Liver (tissue), 9 donors: ENCODE results near the gene WDFY3. TPM values are rescaled to one million over a fixed set of nuclear protein-coding genes. Genes with fewer than 3 reads are reported as not detected.

Source experiments
- DNase-seq: peaks from one replicate; pipeline ENCODE4 v3.0.0-alpha.2; 2017; ENCODE audit warnings: low spot score
- H3K27ac ChIP-seq, 2 donors: one replicate each; pipeline ENCODE4 v1.7.0; 2013; ENCODE audit warnings: inconsistent platforms in 2 of 2, low read length in 2 of 2, control low read depth in 1 of 2, low read depth in 1 of 2, mild to moderate bottlenecking in 1 of 2
- H3K27me3 ChIP-seq, 4 donors: one replicate each; pipeline versions ENCODE4 v1.6.1 to v1.7.0; 2013; ENCODE audit warnings: low read length in 3 of 4, inconsistent platforms in 1 of 4, mild to moderate bottlenecking in 1 of 4, moderate library complexity in 1 of 4; ENCODE audit not compliant: control insufficient read depth in 4 of 4, insufficient read depth in 4 of 4
- H3K36me3 ChIP-seq, 4 donors: one replicate each; pipeline versions ENCODE4 v1.6.1 to v1.7.0; 2013; ENCODE audit warnings: low read length in 3 of 4, mild to moderate bottlenecking in 3 of 4, low read depth in 1 of 4, moderate library complexity in 1 of 4; ENCODE audit not compliant: control insufficient read depth in 4 of 4, insufficient read depth in 3 of 4
- H3K4me1 ChIP-seq, 4 donors: one replicate each; pipeline versions ENCODE4 v1.6.1 to v1.7.0; 2013; ENCODE audit warnings: low read length in 3 of 4, mild to moderate bottlenecking in 3 of 4, moderate library complexity in 1 of 4; ENCODE audit not compliant: control insufficient read depth in 4 of 4, insufficient read depth in 4 of 4
- H3K4me3 ChIP-seq, 3 donors: one replicate each; pipeline versions ENCODE4 v1.6.1 to v1.7.0; 2013; ENCODE audit warnings: low read length in 3 of 3, control low read depth in 1 of 3, low read depth in 1 of 3, mild to moderate bottlenecking in 1 of 3
- H3K9ac ChIP-seq, 2 donors: one replicate each; pipeline ENCODE4 v1.7.0; 2013; ENCODE audit warnings: low read length in 2 of 2, mild to moderate bottlenecking in 2 of 2, moderate library complexity in 2 of 2, control low read depth in 1 of 2, low read depth in 1 of 2
- H3K9me3 ChIP-seq, 4 donors: one replicate each; pipeline versions ENCODE4 v1.6.1 to v1.7.0; 2013; ENCODE audit warnings: low read length in 3 of 4; ENCODE audit not compliant: control insufficient read depth in 4 of 4
- ATF3 ChIP-seq: IDR thresholded peaks from 2 replicates; pipeline ENCODE4 v1.6.1; 2016; ENCODE audit warnings: antibody characterized with exemption
- CTCF ChIP-seq: fragments of 150-350 bp; IDR thresholded peaks from 2 replicates; pipeline ENCODE4 v1.5.1; 2017; ENCODE audit warnings: improper control_type of control experiment, low read depth, low read length; ENCODE audit not compliant: missing input control
- EGR1 ChIP-seq, 2 donors: IDR thresholded peaks; 2 replicates each; pipeline ENCODE4 v1.6.1; 2016 to 2018; ENCODE audit warnings: antibody characterized with exemption in 2 of 2, low read depth in 2 of 2
- FOXA1 ChIP-seq: IDR thresholded peaks from 2 replicates; pipeline ENCODE4 v1.6.1; 2016; ENCODE audit warnings: antibody characterized with exemption
- FOXA2 ChIP-seq: IDR thresholded peaks from 2 replicates; pipeline ENCODE4 v1.6.1; 2016; ENCODE audit warnings: antibody characterized with exemption
- GABPA ChIP-seq, 2 donors: IDR thresholded peaks in 1 of 2; conservative IDR thresholded peaks in 1 of 2; 2 replicates each; pipeline ENCODE4 v1.6.1; 2016; ENCODE audit warnings: antibody characterized with exemption in 2 of 2, mild to moderate bottlenecking in 1 of 2, moderate library complexity in 1 of 2
- HNF4G ChIP-seq: IDR thresholded peaks from 2 replicates; pipeline ENCODE4 v1.6.1; 2016; ENCODE audit warnings: antibody characterized with exemption
- NR2F2 ChIP-seq: IDR thresholded peaks from 2 replicates; pipeline ENCODE4 v1.6.1; 2016; ENCODE audit warnings: antibody characterized with exemption
- RAD21 ChIP-seq, 2 donors: IDR thresholded peaks; 2 replicates each; pipeline ENCODE4 v1.6.1; 2016; ENCODE audit warnings: antibody characterized with exemption in 2 of 2, mild to moderate bottlenecking in 2 of 2
- REST ChIP-seq: IDR thresholded peaks from 2 replicates; pipeline ENCODE4 v1.6.1; 2016; ENCODE audit warnings: antibody characterized with exemption, mild to moderate bottlenecking
- RXRA ChIP-seq, 2 donors: IDR thresholded peaks; 2 replicates each; pipeline ENCODE4 v1.6.1; 2017 to 2018; ENCODE audit warnings: antibody characterized with exemption in 2 of 2, mild to moderate bottlenecking in 1 of 2
- SP1 ChIP-seq: IDR thresholded peaks from 2 replicates; pipeline ENCODE4 v1.6.1; 2018; ENCODE audit warnings: antibody characterized with exemption, mild to moderate bottlenecking
- TAF1 ChIP-seq: conservative IDR thresholded peaks from 2 replicates; pipeline ENCODE4 v1.6.1; 2016; ENCODE audit warnings: antibody characterized with exemption, mild to moderate bottlenecking
- YY1 ChIP-seq: IDR thresholded peaks from 2 replicates; pipeline ENCODE4 v1.6.1; 2016; ENCODE audit warnings: antibody characterized with exemption, mild to moderate bottlenecking
- ZBTB33 ChIP-seq: IDR thresholded peaks from 2 replicates; pipeline ENCODE4 v1.6.1; 2016; ENCODE audit warnings: antibody characterized with exemption
- WGBS: extraction: QIAGEN DNeasy Blood & Tissue Kit; methylation state at CpG from one replicate; pipeline ENCODE4 v1.1.7; 2013; 5-methylcytosine and 5-hydroxymethylcytosine counted together
- polyA plus RNA-seq, 2 donors: library from polyadenylated mRNA; stranded (reverse) in 1 of 2; unstranded in 1 of 2; fragments of 200-250 nt in 1 of 2; fragments of >200 nt in 1 of 2; fragmentation: Nextera tagmentation in 1 of 2; extraction: Ambion mirVana in 1 of 2; gene quantifications; one replicate each; pipeline versions ENCODE4 v1.2.1 to v1.2.3, GENCODE V29; 2013 to 2015
- total RNA-seq, 2 donors: library from RNA; depleted of rRNA; stranded (reverse); fragments of >200 nt; gene quantifications; one replicate each; pipeline ENCODE4 v1.2.3, GENCODE V29; 2014
- donor health status: healthy.
- donor health status: healthy.
- donor health status: healthy.
- donor health status: healthy.
- donor health status: healthy.

The WDFY3 gene
- total and polyA plus RNA-seq, 4 donors = 3.2 to 50.5 (median 19.2) TPM

- WGBS = 68% methylated on average over 7 of the region's 7 CpGs
Measured at GRCh38 chr4:84753321-84753972, 213.0 kb downstream of the WDFY3 start.

GRCh38 chr4:84751707-84752106 lies 214.8 kb downstream of the WDFY3 start:
- Histone ChIP-seq H3K9me3 (no peaks in the 10 kb centered on the region), H3K27ac (no peak overlapping the region), H3K9ac (no peak overlapping the region), H3K4me1 (no peaks in the 10 kb centered on the region), H3K4me3 (no peak overlapping the region), H3K27me3 (no peaks in the 10 kb centered on the region), H3K36me3 (peaks cover 5 to 36% (median 19%) of the 10 kb centered on the region in 4 donors)
- 86% methylated on average over 4 of the region's 4 CpGs for WGBS
- no peak for DNase-seq
- no peak for TF ChIP-seq HNF4G
- no peak for TF ChIP-seq TAF1
- no peak for TF ChIP-seq NR2F2
- TF ChIP-seq EGR1 (IDR thresholded peaks at IDR 0.05; ENCODE audit: low read depth in 2 of 2) = no peak
- TF ChIP-seq YY1 = no peak
- TF ChIP-seq RAD21 (IDR thresholded peaks at IDR 0.05) = no peak
- no peak for TF ChIP-seq CTCF
- no peak for TF ChIP-seq ZBTB33
- TF ChIP-seq REST = no peak
- TF ChIP-seq SP1 = no peak
- no peak for TF ChIP-seq GABPA (IDR thresholded peaks at IDR 0.05 in 1 of 2, conservative IDR thresholded peaks at IDR 0.05 in 1 of 2)
- no peak for TF ChIP-seq FOXA2

More at GRCh38 chr4:84753321-84753972, 213.0 kb downstream of the WDFY3 start:
- H3K9me3 ChIP-seq = no peaks in the 10 kb centered on the region
- peak overlapping the region; percentile 31 to 59 for H3K27ac ChIP-seq
- H3K4me1 ChIP-seq = peaks cover 0 to 1% (median 0%) of the 10 kb centered on the region in 4 donors
- peaks cover 4 to 30% (median 14%) of the 10 kb centered on the region in 4 donors for H3K36me3 ChIP-seq
- H3K27me3 ChIP-seq = no peaks in the 10 kb centered on the region
- no peak overlapping the region for H3K4me3 ChIP-seq
- no peak for TF ChIP-seq EGR1 (IDR thresholded peaks at IDR 0.05; ENCODE audit: low read depth in 2 of 2)
- TF ChIP-seq YY1 = no peak
- no peak for TF ChIP-seq RXRA (IDR thresholded peaks at IDR 0.05)
- no peak for TF ChIP-seq NR2F2
- TF ChIP-seq ATF3 = no peak
- TF ChIP-seq RAD21 (IDR thresholded peaks at IDR 0.05) = no peak
- TF ChIP-seq TAF1 = no peak
- no peak for TF ChIP-seq GABPA (IDR thresholded peaks at IDR 0.05 in 1 of 2, conservative IDR thresholded peaks at IDR 0.05 in 1 of 2)
- no peak for TF ChIP-seq SP1
- TF ChIP-seq FOXA1 = no peak
- TF ChIP-seq FOXA2 = no peak
- no peak for TF ChIP-seq REST
- H3K9ac ChIP-seq = no peak overlapping the region
- no peak for DNase-seq
